OCI-LY1 (cell line): ENCODE measurements around the gene SLF1.

ENCODE experiments used
- H2AFZ ChIP-seq: fragments of 200-600 bp; sonication (generic), shearing (Covaris generic); 2 replicates; pipeline ENCODE4 v1.6.0; 2014; ENCODE audit warnings: antibody characterized with exemption, mild to moderate bottlenecking, low read length
- H3F3A ChIP-seq: fragments of 200-600 bp; sonication (generic), shearing (Covaris generic); 2 replicates; pipeline ENCODE4 v1.6.0; 2014; ENCODE audit warnings: mild to moderate bottlenecking, antibody characterized with exemption, low read length, moderate library complexity; ENCODE audit not compliant: insufficient read depth
- H3K27ac ChIP-seq: fragments of 200-600 bp; sonication (generic); 2 replicates; pipeline ENCODE4 v1.5.1; 2014; ENCODE audit warnings: low read length, mixed run types, mild to moderate bottlenecking, low read depth; ENCODE audit not compliant: poor library complexity, severe bottlenecking
- H3K27me3 ChIP-seq: fragments of 200-600 bp; sonication (generic); 2 replicates; pipeline ENCODE4 v1.6.0; 2014; ENCODE audit warnings: antibody characterized with exemption, mild to moderate bottlenecking, low read length, moderate library complexity; ENCODE audit not compliant: insufficient read depth
- H3K36me3 ChIP-seq: fragments of 200-600 bp; sonication (generic); 2 replicates; pipeline ENCODE4 v1.6.1; 2014; ENCODE audit warnings: mild to moderate bottlenecking, antibody characterized with exemption, low read length, moderate library complexity, mixed read lengths; ENCODE audit not compliant: insufficient read depth
- H3K4me1 ChIP-seq: fragments of 200-600 bp; sonication (generic); 2 replicates; pipeline ENCODE4 v1.5.1; 2014; ENCODE audit warnings: mild to moderate bottlenecking, low read length, moderate library complexity; ENCODE audit not compliant: insufficient read depth, severe bottlenecking
- H3K4me2 ChIP-seq: fragments of 200-600 bp; sonication (generic), shearing (Covaris generic); 2 replicates; pipeline ENCODE4 v1.6.1; 2014; ENCODE audit warnings: low read length
- H3K4me3 ChIP-seq: fragments of 200-600 bp; sonication (generic); 2 replicates; pipeline ENCODE4 v1.5.1; 2014; ENCODE audit warnings: low read length, low read depth, mild to moderate bottlenecking, mixed read lengths; ENCODE audit not compliant: poor library complexity, severe bottlenecking
- H3K79me2 ChIP-seq: fragments of 200-600 bp; shearing (Covaris generic); 2 replicates; pipeline ENCODE4 v1.6.1; 2016; ENCODE audit warnings: mixed run types, low read length, mixed read lengths; ENCODE audit not compliant: insufficient read depth
- H3K9ac ChIP-seq: fragments of 200-600 bp; sonication (generic), shearing (Covaris generic); 2 replicates; pipeline ENCODE4 v1.6.1; 2014; ENCODE audit warnings: mild to moderate bottlenecking, low read length, mixed read lengths
- H3K9me2 ChIP-seq: fragments of 200-600 bp; sonication (generic), shearing (Covaris generic); 2 replicates; pipeline ENCODE4 v1.6.1; 2014; ENCODE audit warnings: low read depth, mild to moderate bottlenecking, low read length, mixed read lengths
- H3K9me3 ChIP-seq: fragments of 200-600 bp; shearing (Covaris generic); 2 replicates; pipeline ENCODE4 v1.6.1; 2014; ENCODE audit warnings: low read length, mixed read lengths
- H4K20me1 ChIP-seq: fragments of 200-600 bp; sonication (generic), shearing (Covaris generic); 2 replicates; pipeline ENCODE4 v1.6.0; 2016; ENCODE audit warnings: mild to moderate bottlenecking, low read length; ENCODE audit not compliant: insufficient read depth
- EZH2 ChIP-seq: fragments of 200-600 bp; sonication (generic), shearing (Covaris generic); IDR thresholded peaks from 2 replicates; pipeline ENCODE4 v1.8.0; 2017; ENCODE audit warnings: borderline replicate concordance, mixed run types, mild to moderate bottlenecking, antibody characterized with exemption, low read length, moderate library complexity, mixed read lengths
- TF ChIP-seq, protein P1 (sequence below): fragments of 200-600 bp; sonication (generic), shearing (Covaris generic); IDR thresholded peaks from 2 replicates; pipeline ENCODE4 v1.5.1; 2017; ENCODE audit warnings: mild to moderate bottlenecking, antibody characterized with exemption, low read length, moderate library complexity, mixed read lengths

The SLF1 gene

DNA sequence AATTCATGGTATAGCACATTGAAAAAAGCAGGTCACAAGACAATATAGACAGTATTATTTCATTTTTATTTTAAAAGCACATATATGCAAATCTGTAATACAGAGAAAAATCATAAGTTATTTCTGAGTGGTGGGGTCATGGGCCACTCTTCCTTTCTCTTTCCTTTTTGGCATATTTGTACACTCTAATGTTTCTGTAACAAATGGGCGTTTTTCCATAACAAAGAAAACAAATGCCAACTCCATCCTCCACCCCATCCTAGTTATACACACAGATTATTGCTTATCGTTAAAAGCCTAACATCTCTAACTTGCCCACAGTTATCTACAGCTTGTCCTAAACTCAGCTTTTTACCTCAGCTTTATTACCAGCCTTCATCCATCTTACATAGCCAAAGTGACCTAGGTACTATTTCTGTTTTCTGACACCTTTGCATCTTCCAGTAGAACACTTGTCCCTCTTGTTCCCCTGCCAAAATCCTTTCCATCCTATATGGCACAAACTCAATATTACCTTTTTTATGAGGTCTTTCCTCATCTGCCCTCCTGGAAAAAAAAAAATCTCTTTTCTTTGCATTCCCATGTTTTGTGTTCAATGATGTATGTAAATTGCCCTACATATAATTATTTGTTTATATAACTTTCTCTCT lies 4.2 kb upstream of the SLF1 start:
- Histone ChIP-seq H3K79me2 (peaks cover 4% of the 10 kb centered on the region), H3K4me2 (no peak overlapping the region), H3K4me3 (no peak overlapping the region)

DNA sequence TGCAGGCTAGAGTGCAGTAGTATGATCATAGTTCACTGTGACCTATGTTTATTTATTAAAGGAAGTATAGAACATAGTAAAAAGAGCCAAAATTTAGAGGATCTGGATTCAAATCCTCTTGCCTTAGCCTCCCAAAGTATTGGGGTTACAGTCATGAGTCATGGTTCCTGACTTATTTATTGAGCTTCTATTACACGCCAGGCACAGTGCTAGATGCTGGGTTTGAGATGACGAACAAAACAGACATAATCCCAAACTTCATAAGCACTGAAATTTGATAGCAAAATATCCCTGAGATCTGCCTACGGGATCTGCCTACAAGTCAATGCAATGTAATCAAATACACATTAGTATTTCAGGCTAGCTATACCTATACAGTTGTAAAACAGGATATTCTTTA lies 2.6 kb upstream of the SLF1 start:
- H3K27ac ChIP-seq = no peak overlapping the region
- H3F3A ChIP-seq = no peaks in the 10 kb centered on the region
- peaks cover 35% of the 10 kb centered on the region for H3K4me1 ChIP-seq
- no peak overlapping the region for H2AFZ ChIP-seq
- no peaks in the 10 kb centered on the region for H3K9me3 ChIP-seq
- peaks cover 20% of the 10 kb centered on the region for H3K79me2 ChIP-seq
- no peak overlapping the region for H3K9ac ChIP-seq
- TF ChIP-seq, protein P1, sequence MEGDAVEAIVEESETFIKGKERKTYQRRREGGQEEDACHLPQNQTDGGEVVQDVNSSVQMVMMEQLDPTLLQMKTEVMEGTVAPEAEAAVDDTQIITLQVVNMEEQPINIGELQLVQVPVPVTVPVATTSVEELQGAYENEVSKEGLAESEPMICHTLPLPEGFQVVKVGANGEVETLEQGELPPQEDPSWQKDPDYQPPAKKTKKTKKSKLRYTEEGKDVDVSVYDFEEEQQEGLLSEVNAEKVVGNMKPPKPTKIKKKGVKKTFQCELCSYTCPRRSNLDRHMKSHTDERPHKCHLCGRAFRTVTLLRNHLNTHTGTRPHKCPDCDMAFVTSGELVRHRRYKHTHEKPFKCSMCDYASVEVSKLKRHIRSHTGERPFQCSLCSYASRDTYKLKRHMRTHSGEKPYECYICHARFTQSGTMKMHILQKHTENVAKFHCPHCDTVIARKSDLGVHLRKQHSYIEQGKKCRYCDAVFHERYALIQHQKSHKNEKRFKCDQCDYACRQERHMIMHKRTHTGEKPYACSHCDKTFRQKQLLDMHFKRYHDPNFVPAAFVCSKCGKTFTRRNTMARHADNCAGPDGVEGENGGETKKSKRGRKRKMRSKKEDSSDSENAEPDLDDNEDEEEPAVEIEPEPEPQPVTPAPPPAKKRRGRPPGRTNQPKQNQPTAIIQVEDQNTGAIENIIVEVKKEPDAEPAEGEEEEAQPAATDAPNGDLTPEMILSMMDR = no peak
- TF ChIP-seq EZH2 = no peak
- H3K4me2 ChIP-seq = no peak overlapping the region
- H4K20me1 ChIP-seq = no peaks in the 10 kb centered on the region
- H3K4me3 ChIP-seq = no peak overlapping the region
- H3K27me3 ChIP-seq = no peaks in the 10 kb centered on the region
- no peaks in the 10 kb centered on the region for H3K9me2 ChIP-seq
- H3K36me3 ChIP-seq = no peaks in the 10 kb centered on the region

More for the DNA sequence above, 4.2 kb upstream of the SLF1 start:
- Histone ChIP-seq H3K27me3 (no peaks in the 10 kb centered on the region), H3F3A (no peaks in the 10 kb centered on the region), H4K20me1 (no peaks in the 10 kb centered on the region), H3K9me3 (no peaks in the 10 kb centered on the region), H3K9me2 (no peaks in the 10 kb centered on the region), H2AFZ (no peak overlapping the region), H3K4me1 (peaks cover 20% of the 10 kb centered on the region), H3K27ac (no peak overlapping the region), H3K9ac (no peak overlapping the region), H3K36me3 (no peaks in the 10 kb centered on the region)
- TF ChIP-seq, protein P1 = no peak
- TF ChIP-seq EZH2 = no peak

- Histone ChIP-seq H3K27ac (no peak overlapping the region), H3F3A (no peaks in the 10 kb centered on the region)
Observed at GRCh38 chr5:94618029-94618492, 408 bp upstream of the SLF1 start.

More at GRCh38 chr5:94618029-94618492, 408 bp upstream of the SLF1 start:
- peak overlapping the region; percentile 71 for H3K9ac ChIP-seq
- peak overlapping the region; percentile 77 for H3K4me3 ChIP-seq
- H3K4me1 ChIP-seq = peaks cover 52% of the 10 kb centered on the region
- H3K27me3 ChIP-seq = no peaks in the 10 kb centered on the region
- TF ChIP-seq, protein P1 = no peak
- no peak for TF ChIP-seq EZH2
- H3K9me2 ChIP-seq = no peaks in the 10 kb centered on the region
- peak overlapping the region; percentile 66; the same call in 1 of the 2 replicates for H2AFZ ChIP-seq
- no peaks in the 10 kb centered on the region for H3K9me3 ChIP-seq
- H3K36me3 ChIP-seq = no peaks in the 10 kb centered on the region
- H3K4me2 ChIP-seq = peak overlapping the region; percentile 95
- no peaks in the 10 kb centered on the region for H4K20me1 ChIP-seq
- peaks cover 42% of the 10 kb centered on the region for H3K79me2 ChIP-seq
